ENCODE data around the gene GALNS. TPM values are rescaled to one million over a fixed set of nuclear protein-coding genes. Genes with fewer than 3 reads are reported as not detected.

The GALNS gene
- total and polyA plus RNA-seq, 10 donors: 9.7 to 71.6 (median 42.9) TPM

DNA sequence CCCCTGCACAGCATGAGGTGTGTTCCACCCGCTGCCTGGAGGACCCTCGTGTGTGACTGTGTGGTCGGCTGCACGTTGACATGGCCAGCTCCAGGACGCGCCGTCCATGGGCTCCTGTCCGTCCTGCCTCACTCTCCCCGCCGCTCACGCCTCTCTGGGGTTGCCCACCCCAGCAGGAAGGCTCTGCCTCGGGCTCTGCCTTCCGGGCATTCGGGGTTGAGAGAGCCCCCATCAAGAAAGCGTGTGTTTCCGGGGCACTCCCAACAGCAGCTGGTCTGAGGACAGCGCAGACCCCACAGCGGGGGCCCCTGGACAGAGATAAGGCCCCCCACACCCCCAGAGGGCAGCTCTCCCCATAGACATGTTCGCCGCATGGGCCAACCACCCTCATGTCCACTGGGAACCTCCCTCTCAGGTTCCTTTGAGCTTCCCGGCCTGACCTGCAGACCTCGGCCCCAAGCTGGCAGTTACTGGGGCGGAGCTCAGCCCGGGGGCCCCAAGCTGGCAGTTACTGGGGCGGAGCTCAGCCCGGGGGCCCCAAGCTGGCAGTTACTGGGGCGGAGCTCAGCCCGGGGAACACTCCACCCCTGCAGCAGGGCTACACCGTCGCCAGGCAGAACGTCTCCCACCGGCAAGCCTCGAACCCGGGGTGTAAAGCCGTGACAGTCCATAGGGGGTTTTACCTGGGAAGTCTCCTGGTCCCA is 63.3 kb downstream of the GALNS start:
- WGBS, 5 donors: 30 to 40% (median 31%) methylated on average over 22 to 35 of the region's 35 CpGs
- Histone ChIP-seq H3K9me3 (no peaks in the 10 kb centered on the region), H3K27me3 (replicated peaks in 1 of 7) (peaks cover 0 to 10% (median 0%) of the 10 kb centered on the region in 7 donors), H3K36me3 (no peaks in the 10 kb centered on the region), H3K4me3 (no peak overlapping the region), H3K27ac (peak overlapping the region in 4 of 8 donors; percentile 7 to 73 (median 46)), H3K4me1 (peaks cover 20 to 66% (median 58%) of the 10 kb centered on the region in 6 donors)
- intact Hi-C loops (cut with DNase I; ENCODE audit: low total_unique reads): no loop called here
- peak; percentile 78 for DNase-seq
- TF ChIP-seq POLR2AphosphoS5 (IDR thresholded peaks at IDR 0.05): no peak
- TF ChIP-seq, protein P1, sequence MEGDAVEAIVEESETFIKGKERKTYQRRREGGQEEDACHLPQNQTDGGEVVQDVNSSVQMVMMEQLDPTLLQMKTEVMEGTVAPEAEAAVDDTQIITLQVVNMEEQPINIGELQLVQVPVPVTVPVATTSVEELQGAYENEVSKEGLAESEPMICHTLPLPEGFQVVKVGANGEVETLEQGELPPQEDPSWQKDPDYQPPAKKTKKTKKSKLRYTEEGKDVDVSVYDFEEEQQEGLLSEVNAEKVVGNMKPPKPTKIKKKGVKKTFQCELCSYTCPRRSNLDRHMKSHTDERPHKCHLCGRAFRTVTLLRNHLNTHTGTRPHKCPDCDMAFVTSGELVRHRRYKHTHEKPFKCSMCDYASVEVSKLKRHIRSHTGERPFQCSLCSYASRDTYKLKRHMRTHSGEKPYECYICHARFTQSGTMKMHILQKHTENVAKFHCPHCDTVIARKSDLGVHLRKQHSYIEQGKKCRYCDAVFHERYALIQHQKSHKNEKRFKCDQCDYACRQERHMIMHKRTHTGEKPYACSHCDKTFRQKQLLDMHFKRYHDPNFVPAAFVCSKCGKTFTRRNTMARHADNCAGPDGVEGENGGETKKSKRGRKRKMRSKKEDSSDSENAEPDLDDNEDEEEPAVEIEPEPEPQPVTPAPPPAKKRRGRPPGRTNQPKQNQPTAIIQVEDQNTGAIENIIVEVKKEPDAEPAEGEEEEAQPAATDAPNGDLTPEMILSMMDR (IDR thresholded peaks at IDR 0.05 in 8 of 11, conservative IDR thresholded peaks at IDR 0.05 in 3 of 11): no peak
- TF ChIP-seq POLR2A (IDR thresholded peaks at IDR 0.05): no peak

DNA sequence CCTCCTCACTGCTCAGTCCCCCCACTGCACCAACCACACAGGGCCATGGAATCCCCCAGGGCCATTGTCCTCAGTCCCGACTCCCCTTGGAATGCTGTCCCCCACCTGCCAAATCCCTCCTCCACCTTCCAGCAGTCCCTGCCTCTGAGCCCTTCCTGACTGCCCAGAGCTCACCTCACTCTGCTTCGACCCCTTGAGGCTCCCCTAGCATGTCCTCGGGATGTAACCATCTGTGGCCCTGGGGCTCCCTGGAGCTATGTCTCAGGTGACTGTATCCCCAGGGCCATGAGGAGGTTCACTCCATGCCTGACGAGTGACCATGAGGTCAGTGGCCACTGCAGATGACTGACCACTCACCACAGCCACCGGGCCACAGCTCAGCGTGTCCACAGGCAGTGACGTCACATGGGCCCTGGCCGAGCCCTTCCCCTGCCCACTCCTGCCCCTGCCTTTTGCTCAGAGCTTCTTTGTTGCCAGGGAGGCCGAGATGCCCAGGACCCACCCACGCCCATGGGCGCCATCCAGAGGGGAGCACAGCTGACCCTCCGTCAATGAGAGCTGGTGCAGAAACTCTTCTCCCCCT is 64.0 kb downstream of the GALNS start:
- 69 to 86% (median 82%) methylated on average over 12 of the region's 12 CpGs for WGBS, 5 donors
- Histone ChIP-seq H3K27me3 (replicated peaks in 1 of 7) (peaks cover 0 to 10% (median 0%) of the 10 kb centered on the region in 7 donors), H3K27ac (peak overlapping the region in 4 of 8 donors; percentile 25 to 91 (median 70)), H3K9me3 (no peaks in the 10 kb centered on the region), H3K4me3 (no peak overlapping the region), H3K36me3 (no peaks in the 10 kb centered on the region), H3K4me1 (peaks cover 20 to 66% (median 58%) of the 10 kb centered on the region in 6 donors)
- peak; percentile 80 for DNase-seq
- TF ChIP-seq POLR2AphosphoS5 (IDR thresholded peaks at IDR 0.05) (no peak), POLR2A (IDR thresholded peaks at IDR 0.05) (no peak)
- TF ChIP-seq, protein P1 (IDR thresholded peaks at IDR 0.05 in 8 of 11, conservative IDR thresholded peaks at IDR 0.05 in 3 of 11): no peak
- intact Hi-C loops (cut with DNase I; ENCODE audit: low total_unique reads): no loop called here

DNA sequence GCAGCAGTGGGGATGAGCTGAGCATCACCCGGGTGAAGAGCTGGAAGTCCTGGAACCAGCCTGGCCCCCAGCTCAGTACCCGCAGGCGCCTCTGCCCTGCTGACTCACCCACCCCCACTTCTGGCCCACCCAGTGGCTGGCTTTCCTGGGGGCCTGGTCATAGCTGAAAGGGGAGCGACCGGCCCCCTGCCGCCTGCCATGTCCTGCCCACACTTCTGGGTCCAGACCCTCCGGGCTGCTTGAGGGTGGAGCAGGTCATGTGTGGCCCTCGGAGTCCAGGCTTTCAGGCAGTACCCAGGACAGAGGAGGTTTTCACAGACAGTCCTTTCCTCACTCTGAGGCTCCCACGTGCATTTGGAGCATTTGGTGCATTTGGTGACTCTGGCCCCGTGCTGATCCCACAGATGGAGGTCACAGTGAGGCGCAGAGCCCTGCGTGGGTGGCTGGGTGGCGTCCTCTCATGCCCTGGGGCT is 64.6 kb downstream of the GALNS start:
- DNase-seq: peak; percentile 80
- no peak overlapping the region for H3K4me3 ChIP-seq
- H3K27me3 ChIP-seq (replicated peaks in 1 of 7): peaks cover 0 to 10% (median 0%) of the 10 kb centered on the region in 7 donors
- TF ChIP-seq POLR2AphosphoS5 (IDR thresholded peaks at IDR 0.05) (no peak), POLR2A (IDR thresholded peaks at IDR 0.05) (no peak)
- TF ChIP-seq, protein P1 (IDR thresholded peaks at IDR 0.05 in 8 of 11, conservative IDR thresholded peaks at IDR 0.05 in 3 of 11): no peak
- H3K36me3 ChIP-seq: no peaks in the 10 kb centered on the region
- 48 to 64% (median 56%) methylated on average over 12 to 13 of the region's 13 CpGs for WGBS, 5 donors
- H3K27ac ChIP-seq: peak overlapping the region in 5 of 8 donors; percentile 57 to 91 (median 67)
- intact Hi-C loops (cut with DNase I; ENCODE audit: low total_unique reads): no loop called here
- no peaks in the 10 kb centered on the region for H3K9me3 ChIP-seq
- H3K4me1 ChIP-seq: peaks cover 20 to 66% (median 58%) of the 10 kb centered on the region in 6 donors
